GM18858 (cell line): ENCODE measurements around the gene PHTF1.

Source experiments
- ATAC-seq: cut with Tn5 transposase; IDR thresholded peaks from one replicate; pipeline ENCODE4 v1.9.1; 2021; ENCODE audit not compliant: unreplicated experiment

PHTF1 gene

DNA sequence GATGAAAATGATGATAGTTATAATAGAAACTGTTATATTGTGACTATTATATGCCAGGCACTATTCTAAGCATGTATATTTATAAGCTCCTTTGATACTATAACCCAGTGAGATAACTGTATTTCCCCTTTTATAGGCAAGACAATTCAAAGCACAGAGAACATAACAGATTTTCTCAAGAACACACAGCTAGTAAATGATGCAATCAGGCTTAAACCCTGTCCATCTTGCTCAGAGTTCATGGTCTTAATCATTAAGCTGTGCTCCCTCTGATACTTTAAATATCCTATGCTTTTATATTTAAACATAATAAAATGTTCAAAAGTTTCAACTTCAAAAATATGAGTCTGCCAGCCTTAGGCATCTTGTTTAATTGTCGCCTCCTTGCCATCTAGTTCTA, 88.6 kb downstream of the PHTF1 start:
- ATAC-seq = no peak

DNA sequence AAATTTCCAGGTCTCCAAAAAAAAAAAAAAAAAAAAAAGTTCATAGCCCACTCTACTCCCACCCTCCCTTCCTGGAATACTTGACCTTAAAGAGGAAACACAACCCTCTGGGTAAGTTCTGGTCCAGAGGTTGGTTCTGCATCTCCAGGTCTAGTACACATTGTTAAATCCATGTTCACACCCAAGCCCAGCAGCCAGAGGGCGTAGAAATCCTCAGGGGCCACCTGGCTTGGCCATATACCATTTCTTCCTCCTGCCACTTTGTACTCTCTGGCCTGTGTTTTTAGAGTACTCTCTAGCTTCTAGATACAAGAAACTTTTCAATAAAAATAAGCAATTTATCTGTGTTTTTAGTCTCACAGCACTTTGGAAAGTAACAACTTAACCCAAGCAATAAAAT, 89.3 kb downstream of the PHTF1 start:
- ATAC-seq = no peak

DNA sequence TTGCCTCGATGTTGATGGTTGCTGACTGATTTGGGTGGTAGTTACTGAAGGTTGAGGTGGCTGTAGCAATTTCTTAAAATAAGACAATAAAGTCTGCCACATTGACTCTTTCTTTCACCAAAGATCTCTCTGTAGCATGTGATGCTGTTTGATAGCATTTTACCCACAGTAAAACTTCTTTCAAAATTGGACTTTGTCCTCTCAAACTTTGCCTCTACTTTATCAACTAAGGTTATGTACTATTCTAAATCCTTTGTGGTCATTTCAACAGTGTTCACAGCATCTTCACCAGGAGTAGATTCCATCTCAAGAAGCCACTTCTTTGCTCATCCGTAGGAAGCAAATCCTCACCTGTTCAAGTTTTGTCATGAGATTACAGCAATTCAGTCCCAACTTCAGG, 93.2 kb downstream of the PHTF1 start:
- ATAC-seq = no peak

DNA sequence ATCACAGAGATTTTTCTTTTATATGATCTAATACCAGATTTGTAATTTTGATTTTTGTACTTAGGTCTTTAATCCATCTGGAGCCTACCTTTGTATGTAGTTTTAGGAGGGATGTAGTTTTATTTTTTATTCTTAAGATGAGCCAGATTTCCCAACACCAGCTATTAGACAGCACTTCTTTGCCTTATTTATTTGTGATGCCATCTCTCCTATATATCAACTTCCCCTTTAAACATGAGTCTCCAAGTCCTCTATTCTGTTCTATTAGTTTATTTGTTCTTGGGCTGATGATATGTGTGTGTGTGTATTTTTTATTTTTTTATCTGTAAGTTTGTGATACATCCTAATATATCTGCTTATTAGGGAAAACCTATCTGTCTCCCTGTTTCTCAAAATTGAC, 94.2 kb downstream of the PHTF1 start:
- no peak for ATAC-seq

DNA sequence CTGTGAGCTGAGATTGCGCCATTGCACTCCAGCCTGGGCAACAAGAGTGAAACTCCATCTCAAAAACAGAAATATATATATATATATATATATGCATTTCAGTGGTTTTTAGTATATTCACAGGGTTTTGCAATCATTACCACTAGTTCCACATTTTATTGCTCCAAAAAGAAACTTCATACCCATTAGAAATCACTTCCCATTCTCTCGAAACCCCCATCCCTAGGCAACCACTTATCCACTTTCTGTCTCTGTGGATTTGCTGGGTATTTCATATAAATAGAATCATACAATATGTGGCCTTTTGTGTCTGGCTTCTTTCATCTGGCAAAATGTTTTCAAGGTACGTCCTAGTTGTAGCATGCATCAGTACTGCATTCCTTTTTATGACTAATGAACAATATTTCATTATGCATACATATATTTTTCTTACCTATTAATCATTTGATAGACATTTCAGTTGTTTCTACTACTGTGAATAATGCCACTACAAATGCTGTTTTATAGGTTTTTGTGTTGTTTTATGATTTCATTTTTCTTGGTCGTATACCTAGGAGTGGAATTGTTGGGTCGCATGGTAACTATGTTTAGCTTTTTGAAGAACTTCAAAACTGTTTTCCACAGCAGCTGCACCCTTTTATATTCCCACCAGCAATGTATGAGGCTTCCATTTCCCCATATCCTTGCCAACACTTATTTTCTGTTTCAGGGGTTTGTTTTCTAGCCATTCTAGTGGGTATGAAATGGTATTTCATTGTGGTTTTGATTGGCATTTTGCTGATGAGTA, 95.9 kb downstream of the PHTF1 start:
- no peak for ATAC-seq

DNA sequence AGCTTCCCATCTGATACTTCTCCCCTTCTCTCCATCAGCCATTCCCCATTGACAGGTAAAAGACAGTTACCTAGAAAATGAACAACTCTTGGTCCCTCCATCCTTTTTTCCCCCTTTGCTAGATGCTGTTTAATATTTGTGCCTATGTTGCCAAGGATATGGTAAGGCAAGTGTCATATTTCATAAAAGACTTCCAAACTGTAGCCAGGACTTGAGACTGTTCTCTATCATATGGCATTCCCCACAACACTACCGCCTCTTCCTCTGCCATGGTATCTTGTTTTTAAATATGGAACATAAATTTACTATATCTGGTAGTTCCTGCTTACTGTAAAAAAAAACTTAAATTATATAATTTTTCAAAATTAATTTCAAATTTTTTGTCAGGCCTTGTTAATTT, 97.2 kb downstream of the PHTF1 start:
- ATAC-seq = no peak

DNA sequence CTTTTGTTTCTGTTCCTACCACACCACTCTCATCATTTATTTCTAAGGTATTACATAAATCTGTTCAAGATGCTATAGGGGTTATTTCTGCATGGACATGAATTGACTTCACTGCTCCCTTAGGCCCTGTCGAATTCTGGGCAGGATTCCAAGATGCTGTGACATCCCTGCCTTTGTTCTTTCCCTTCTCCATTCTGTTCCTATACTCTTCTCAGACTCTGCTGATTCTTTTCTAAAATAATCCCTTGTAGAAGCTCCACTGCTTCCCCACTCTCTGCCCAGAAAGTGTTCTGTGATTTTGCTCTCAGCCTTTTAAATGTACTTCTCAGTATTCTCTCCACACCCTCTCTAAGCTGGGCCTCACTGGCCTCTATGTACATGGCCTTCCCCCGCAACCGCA, 99.2 kb downstream of the PHTF1 start:
- ATAC-seq = no peak

DNA sequence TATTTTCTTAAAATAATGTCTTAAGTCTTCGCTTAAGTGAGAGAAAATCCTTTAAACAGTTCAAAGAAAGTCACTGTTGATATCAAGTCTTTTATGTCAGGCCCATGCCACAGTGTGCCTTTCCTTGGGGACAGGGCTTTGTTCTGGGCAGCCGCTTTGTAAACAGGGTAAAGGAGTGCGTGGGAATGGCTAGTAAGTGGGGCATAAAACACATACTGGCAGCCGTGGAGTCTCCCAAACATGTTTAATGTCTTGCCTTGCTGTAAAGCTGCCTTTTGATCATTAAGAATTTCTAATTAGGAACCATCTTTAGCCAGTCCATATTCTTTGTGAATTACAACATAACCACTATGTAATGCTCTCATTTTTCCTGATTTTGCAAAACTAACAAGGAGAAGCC, 99.7 kb downstream of the PHTF1 start:
- no peak for ATAC-seq

DNA sequence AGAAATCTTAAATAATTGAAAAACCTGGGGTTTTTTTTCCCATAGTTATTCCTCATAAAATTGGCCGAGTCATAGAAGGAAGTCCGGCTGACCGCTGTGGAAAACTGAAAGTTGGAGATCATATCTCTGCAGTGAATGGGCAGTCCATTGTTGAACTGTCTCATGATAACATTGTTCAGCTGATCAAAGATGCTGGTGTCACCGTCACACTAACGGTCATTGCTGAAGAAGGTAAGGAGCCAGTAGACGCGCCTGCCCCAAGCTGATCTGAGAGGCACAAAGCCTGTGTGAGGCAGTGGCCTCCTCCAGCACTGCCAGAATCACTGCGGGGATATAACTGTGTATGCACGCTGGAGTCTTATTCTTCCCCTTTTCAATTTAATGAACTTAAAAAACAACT, 100.3 kb downstream of the PHTF1 start:
- ATAC-seq = no peak

DNA sequence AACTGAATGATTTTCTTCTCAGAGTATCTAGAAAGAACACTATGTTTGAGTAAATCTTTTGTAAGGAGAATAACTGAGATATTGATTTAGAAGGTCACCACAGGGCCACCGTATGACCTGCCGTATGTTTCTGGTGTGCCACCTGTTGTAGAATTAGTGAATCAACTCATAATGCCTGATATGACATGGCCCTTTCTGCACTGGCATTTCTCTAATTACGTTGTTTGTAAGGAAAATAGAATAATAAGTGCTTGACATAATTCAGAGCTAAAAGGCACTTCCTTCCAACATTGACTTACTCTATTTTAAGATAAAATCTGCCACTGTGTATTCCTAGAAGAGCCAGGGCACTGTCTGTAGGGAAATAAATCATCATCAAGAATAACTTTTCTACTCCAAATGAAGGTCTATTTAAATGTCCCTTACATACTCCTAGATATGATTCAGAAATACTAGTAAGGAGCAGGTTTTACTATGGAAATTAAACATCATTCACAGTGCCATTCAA, 101.7 kb downstream of the PHTF1 start:
- no peak for ATAC-seq

DNA sequence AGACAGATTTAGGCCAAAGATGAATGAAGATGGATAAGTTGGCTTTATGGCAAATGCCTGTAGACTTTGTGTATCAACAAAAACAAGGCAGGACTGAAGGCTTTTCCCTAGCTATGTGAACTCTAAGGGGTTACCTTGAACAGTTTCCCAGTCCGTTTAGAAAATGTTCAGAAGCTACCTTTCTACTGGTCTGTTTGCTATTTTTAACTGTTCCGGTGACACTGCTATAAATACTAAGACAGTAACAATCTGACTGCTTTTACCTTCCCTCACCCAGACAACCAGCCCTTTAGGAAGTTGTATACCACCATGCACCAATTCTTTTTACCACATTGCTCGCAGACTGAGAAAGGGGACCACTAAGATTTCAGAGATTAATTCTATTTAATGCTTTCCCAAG, 102.2 kb downstream of the PHTF1 start:
- no peak for ATAC-seq

DNA sequence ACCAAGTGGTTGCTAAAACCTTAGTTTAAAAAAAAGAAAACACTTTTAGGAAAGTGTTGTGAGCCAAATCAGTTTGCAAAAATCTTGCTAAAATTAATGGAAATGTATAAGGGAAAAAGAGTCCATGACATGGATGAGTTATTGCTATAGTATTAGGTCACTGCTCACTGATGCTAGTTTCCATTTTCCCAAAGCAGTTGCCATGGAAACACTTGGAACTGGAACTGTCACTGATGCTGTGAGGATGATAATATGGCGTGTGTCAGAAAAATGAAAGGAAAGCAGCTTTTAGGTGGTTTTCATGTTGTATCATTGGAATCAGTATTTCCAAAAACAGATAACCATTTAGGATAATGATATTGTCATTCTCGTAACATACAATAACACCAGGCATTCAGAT, 104.4 kb downstream of the PHTF1 start:
- ATAC-seq = no peak

DNA sequence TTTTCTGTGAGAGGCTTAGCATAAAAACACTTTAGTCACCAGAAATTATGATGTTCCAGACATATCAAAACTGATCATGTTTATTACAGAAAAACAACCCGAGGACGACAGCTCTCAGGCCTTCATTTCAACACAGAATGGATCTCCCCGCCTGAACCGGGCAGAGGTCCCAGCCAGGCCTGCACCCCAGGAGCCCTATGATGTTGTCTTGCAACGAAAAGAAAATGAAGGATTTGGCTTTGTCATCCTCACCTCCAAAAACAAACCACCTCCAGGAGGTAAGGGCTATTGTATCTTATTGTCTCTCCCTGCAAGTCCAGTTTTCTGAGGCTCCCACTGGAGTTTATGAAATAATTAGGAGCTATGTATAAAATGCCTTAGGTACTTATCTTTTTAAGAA, 105.5 kb downstream of the PHTF1 start:
- no peak for ATAC-seq

DNA sequence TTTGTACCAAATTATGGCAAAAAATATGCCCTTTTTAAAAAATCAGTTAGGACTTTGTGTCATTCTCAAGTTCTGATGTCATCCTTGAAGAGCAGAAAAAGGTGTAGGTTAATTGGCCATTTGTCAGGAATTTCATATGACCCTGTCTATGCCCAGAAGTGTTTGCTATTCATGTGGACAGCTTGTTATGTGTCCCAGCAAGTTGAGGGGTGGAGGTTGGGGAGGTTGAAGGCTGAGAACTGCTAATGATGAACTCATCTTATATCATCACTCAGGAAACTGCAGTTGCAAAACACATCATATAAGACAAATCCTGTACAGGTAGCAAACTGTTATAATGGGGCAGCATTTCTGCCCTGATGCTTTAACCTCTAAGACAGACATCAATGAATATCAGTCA, 106.5 kb downstream of the PHTF1 start:
- ATAC-seq = no peak

DNA sequence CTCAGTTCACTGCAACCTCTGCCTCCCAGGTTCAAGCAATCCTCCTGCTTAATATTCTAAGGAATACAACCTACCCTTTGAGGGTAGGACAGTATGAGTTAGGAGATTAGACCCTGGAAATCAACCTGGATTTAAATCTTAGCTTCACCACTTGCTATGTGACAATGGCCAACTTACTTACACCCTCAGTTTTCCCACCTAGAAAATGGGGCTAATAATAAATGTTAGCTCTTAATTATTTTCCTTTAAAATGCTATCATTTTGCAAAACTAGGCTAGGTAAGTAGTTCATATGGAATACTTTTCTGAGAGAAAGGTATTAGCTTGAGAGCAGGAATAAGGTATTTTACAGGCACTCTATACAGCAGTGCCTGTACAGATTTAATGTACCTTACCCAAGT, 110.8 kb downstream of the PHTF1 start:
- no peak for ATAC-seq

DNA sequence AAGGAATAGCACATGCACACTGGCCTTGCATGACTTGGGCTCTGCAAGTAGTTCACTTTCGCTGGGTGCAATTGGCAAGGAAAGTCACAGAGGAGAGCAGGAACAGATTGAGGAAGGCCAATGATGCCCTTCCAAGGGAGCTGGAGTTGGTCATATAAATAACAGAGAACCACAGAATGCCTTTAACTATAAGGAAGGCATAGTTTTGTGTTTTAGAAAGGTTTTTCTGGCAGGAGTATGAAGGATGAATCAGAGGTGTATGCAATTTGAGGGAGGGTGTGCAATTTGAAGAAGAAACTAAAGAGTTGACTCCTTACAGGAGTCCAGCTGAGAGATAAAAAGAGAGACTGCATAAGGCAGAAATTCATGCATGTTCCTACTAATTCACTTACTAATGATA, 112.1 kb downstream of the PHTF1 start:
- no peak for ATAC-seq
